Mucosa of rectum (tissue), 2 donors: ENCODE results near the gene CACNA1E.

Experiments
- H3K27ac ChIP-seq, 2 donors: one replicate each; pipeline ENCODE4 v1.7.0; 2013; ENCODE audit warnings: inconsistent platforms in 2 of 2, low read depth in 2 of 2, low read length in 2 of 2
- H3K27me3 ChIP-seq, 2 donors: one replicate each; pipeline ENCODE4 v1.7.0; 2013; ENCODE audit warnings: low read length in 2 of 2; ENCODE audit not compliant: control insufficient read depth in 2 of 2, insufficient read depth in 2 of 2
- H3K36me3 ChIP-seq, 2 donors: one replicate each; pipeline ENCODE4 v1.7.0; 2013; ENCODE audit warnings: low read length in 2 of 2; ENCODE audit not compliant: control insufficient read depth in 2 of 2, insufficient read depth in 2 of 2
- H3K4me1 ChIP-seq, 2 donors: one replicate each; pipeline ENCODE4 v1.7.0; 2013; ENCODE audit warnings: low read length in 2 of 2, mild to moderate bottlenecking in 1 of 2; ENCODE audit not compliant: control insufficient read depth in 2 of 2, insufficient read depth in 2 of 2
- H3K4me3 ChIP-seq, 2 donors: one replicate each; pipeline ENCODE4 v1.7.0; 2013; ENCODE audit warnings: low read length in 2 of 2
- H3K9ac ChIP-seq, 2 donors: one replicate each; pipeline ENCODE4 v1.7.0; 2013; ENCODE audit warnings: low read length in 2 of 2, low read depth in 1 of 2, mild to moderate bottlenecking in 1 of 2
- H3K9me3 ChIP-seq, 2 donors: one replicate each; pipeline ENCODE4 v1.7.0; 2013; ENCODE audit warnings: low read length in 2 of 2; ENCODE audit not compliant: control insufficient read depth in 2 of 2
- donor health status: healthy.
- donor health status: Normal muscosa, but diverticular disease.

CACNA1E gene

DNA sequence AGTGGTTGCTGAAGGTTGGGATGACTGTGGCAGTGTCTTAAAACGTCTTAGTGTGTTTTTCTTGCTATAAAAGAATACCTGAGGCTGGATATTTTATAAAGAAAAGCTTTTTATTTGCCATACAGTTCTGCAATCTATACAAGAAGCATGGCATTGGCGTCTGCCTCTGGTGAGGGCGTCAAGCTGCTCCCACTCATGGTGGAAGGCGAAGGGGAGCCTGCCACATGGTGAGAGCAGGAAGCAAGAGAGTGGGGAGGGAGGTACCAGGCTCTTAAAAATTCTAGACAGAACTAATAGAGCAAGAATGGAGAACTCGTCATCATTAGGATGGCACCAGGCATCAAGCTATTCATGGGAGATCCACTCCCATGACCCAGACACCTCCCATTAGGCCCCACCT is 140.5 kb downstream of the CACNA1E start:
- peaks cover 0 to 6% of the 10 kb centered on the region in 2 donors for H3K4me1 ChIP-seq
- H3K27ac ChIP-seq: no peak overlapping the region
- no peaks in the 10 kb centered on the region for H3K27me3 ChIP-seq
- no peaks in the 10 kb centered on the region for H3K36me3 ChIP-seq
- no peaks in the 10 kb centered on the region for H3K9me3 ChIP-seq
- no peak overlapping the region for H3K9ac ChIP-seq
- no peak overlapping the region for H3K4me3 ChIP-seq

DNA sequence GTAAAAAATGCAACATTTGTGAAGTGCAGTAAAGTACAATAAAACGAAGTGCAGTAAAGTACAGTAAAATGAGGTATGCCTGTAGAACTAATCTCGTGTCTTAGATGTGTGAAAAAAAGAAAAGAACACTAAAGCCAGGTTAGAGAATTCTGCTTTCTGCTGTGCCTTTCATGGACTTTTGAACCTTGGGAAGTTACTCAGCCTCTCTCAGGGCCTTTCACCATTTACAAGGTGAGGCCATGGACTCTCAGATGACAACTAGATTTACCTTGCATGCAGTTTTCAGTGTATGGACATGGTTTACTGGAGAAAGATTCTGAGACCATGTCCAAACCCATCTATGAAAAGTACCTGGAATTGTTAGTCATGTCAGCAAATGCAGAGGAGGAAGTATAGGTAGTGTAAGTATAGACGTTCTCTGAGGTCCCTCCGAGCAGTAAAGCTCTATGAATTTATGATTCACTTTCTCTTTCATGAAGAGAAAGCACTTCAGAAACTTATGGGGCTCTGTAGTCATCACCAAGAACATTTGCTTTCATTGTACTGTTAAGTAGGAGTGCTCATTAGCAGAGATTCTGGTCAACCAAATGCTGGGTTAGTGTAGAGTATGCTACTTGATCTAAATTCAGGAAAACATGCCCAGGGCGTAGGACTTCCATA is 143.1 kb downstream of the CACNA1E start:
- Histone ChIP-seq H3K9me3 (no peaks in the 10 kb centered on the region), H3K4me3 (peak overlapping the region in 1 of 2 donors; percentile 10), H3K27ac (peak overlapping the region in 1 of 2 donors; percentile 39), H3K27me3 (no peaks in the 10 kb centered on the region), H3K36me3 (no peaks in the 10 kb centered on the region), H3K9ac (no peak overlapping the region), H3K4me1 (peaks cover 0 to 7% of the 10 kb centered on the region in 2 donors)

DNA sequence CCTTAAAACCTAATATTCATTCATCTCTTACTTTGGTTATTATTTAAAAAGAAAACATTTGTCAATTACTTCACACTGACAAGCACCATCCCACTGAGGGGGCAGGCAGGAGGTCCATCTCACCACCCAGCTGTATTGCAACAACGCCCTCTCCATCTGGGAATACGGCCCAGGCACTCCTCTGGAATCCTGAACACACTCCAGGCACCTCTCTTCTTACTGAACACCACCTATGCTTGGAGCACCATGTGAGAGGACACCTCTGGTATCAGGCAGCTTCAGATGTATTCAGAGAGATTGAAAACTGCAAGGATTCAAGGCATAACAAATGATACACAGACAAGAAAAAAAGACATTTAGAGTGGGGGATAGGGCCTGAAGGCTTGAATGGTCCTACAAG is 147.1 kb downstream of the CACNA1E start:
- H3K36me3 ChIP-seq: no peaks in the 10 kb centered on the region
- no peak overlapping the region for H3K27ac ChIP-seq
- H3K4me3 ChIP-seq: no peak overlapping the region
- peaks cover 5 to 12% of the 10 kb centered on the region in 2 donors for H3K4me1 ChIP-seq
- H3K27me3 ChIP-seq: no peaks in the 10 kb centered on the region
- no peak overlapping the region for H3K9ac ChIP-seq
- H3K9me3 ChIP-seq: no peaks in the 10 kb centered on the region

DNA sequence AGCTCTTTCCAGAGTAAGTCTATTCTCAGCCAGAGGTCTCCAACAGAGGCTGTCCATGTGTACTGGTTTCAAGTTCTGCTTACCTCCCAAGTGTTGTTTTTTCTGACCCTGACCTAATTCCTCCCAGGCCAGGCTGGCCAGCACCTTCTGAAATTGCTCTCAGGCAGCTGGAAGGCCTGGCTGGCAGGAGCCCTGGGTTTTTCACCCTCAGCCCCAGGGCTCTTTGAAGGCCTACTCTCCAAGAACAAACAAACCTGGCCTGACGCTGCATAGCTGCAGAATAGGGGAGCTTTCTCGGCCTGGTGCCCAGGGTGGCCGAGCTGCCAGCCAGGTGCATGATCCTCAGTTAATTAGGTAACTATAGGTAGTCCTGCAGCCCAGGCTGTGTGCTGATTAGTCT is 147.5 kb downstream of the CACNA1E start:
- Histone ChIP-seq H3K36me3 (no peaks in the 10 kb centered on the region), H3K27ac (no peak overlapping the region), H3K9ac (no peak overlapping the region), H3K4me1 (peaks cover 5 to 12% of the 10 kb centered on the region in 2 donors), H3K9me3 (no peaks in the 10 kb centered on the region), H3K4me3 (no peak overlapping the region), H3K27me3 (no peaks in the 10 kb centered on the region)

DNA sequence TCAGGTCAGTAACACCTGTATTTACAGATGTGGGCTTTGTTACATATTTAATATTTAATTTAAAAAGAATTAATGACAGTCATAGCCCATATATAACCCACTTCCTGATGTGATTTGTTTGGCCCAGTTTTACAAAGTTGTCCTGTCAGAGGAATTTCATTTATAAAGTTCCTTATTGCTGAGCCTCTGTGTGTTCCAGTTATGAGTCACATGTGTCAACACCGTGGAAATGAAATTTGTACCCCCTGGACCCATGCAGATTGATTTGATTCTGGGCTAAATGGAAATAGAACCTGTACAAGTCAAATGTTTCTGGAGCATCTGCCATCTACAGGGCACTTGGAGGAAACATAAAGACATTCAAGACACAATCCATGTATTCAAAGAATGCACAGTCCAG is 149.2 kb downstream of the CACNA1E start:
- no peak overlapping the region for H3K9ac ChIP-seq
- H3K36me3 ChIP-seq: no peaks in the 10 kb centered on the region
- peaks cover 5 to 6% of the 10 kb centered on the region in 2 donors for H3K4me1 ChIP-seq
- H3K4me3 ChIP-seq: no peak overlapping the region
- no peaks in the 10 kb centered on the region for H3K9me3 ChIP-seq
- peaks cover 0 to 2% of the 10 kb centered on the region in 2 donors for H3K27me3 ChIP-seq
- H3K27ac ChIP-seq: peak overlapping the region; percentile 21 to 46

DNA sequence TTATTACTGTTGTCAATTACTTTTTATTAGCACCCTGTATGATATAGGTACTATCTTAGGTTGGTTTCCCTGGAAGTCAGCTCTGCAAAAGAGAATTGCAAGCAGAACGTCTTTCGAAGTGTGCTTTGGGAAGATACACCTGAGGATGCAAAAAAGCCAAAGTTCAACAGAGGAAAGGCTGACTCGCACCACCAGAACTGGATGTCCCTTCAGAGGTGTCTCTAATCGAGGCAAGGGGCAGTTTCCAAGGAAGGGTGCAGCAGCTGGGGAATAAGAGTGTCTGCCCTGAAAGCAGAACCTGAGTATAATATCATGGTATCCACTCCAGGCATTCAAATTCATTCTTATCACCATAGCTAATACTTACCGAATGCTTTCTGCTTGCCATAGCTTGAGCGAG is 149.6 kb downstream of the CACNA1E start:
- Histone ChIP-seq H3K9ac (no peak overlapping the region), H3K36me3 (no peaks in the 10 kb centered on the region), H3K27ac (peak overlapping the region in 1 of 2 donors; percentile 2), H3K9me3 (no peaks in the 10 kb centered on the region), H3K4me1 (peaks cover 5 to 6% of the 10 kb centered on the region in 2 donors), H3K4me3 (no peak overlapping the region), H3K27me3 (peaks cover 0 to 2% of the 10 kb centered on the region in 2 donors)

DNA sequence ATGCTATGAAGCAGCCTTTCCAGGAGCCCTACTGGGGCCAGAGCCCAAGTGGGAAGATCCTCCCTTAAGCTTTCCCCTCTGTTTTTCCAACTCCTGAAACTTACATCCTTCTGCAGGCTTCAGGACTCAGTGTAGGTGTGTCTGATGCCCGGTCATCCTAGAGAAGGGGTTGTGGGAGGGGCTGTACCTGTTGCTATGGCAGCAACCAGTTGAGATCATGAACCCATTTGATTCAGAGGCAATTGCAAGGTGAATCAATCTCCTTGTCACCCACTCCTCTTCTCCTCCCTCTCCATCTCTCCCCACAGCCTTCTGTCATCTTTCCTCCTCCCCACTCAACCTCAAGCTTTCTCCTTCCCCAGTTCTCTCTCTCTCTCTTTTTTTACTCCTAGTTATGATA is 151.8 kb downstream of the CACNA1E start:
- no peak overlapping the region for H3K9ac ChIP-seq
- no peak overlapping the region for H3K4me3 ChIP-seq
- peaks cover 0 to 2% of the 10 kb centered on the region in 2 donors for H3K27me3 ChIP-seq
- H3K27ac ChIP-seq: no peak overlapping the region
- no peaks in the 10 kb centered on the region for H3K36me3 ChIP-seq
- H3K9me3 ChIP-seq: no peaks in the 10 kb centered on the region
- peaks cover 5 to 6% of the 10 kb centered on the region in 2 donors for H3K4me1 ChIP-seq

DNA sequence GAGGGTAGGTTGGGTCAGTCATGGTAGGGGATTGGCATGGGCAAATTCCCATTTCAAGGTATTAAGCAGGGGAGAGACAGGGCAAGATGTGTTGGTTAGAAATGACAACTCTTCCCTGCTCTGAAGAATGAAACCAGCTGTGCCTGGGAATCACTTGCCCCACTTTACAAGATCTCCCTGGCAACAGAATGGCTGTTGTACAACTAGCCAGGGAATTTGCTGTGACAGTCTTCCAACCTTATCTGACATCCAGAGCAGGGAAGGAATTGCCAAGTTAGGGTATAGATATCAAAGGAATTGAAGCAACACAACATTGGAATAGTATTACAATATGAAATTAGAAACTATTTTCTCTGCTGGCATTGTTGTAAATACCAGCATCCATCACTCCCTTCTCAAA is 154.7 kb downstream of the CACNA1E start:
- Histone ChIP-seq H3K36me3 (no peaks in the 10 kb centered on the region), H3K4me3 (no peak overlapping the region), H3K27ac (no peak overlapping the region), H3K9ac (no peak overlapping the region), H3K27me3 (peaks cover 0 to 2% of the 10 kb centered on the region in 2 donors), H3K9me3 (no peaks in the 10 kb centered on the region), H3K4me1 (no peaks in the 10 kb centered on the region)

DNA sequence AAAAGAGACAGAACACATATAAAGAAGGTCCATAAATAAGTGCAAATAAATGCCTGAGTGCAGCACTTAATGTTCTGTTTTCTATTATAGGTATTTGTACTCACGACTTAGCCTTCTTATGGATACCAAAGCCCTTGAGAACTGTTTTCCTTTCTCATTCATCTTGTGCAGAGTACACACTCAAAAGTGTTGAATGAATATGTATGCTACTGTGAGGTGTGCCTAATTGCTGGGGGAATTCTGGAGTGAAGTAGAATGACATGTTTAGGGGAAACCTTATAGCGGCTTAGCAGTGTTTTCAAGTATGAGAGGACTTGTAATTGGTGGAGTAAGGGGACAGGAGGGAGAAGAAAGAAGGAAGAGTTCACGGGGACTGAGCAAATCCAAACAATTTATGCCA is 157.6 kb downstream of the CACNA1E start:
- H3K4me3 ChIP-seq: no peak overlapping the region
- no peak overlapping the region for H3K9ac ChIP-seq
- no peaks in the 10 kb centered on the region for H3K9me3 ChIP-seq
- H3K27ac ChIP-seq: no peak overlapping the region
- no peaks in the 10 kb centered on the region for H3K4me1 ChIP-seq
- peaks cover 0 to 2% of the 10 kb centered on the region in 2 donors for H3K27me3 ChIP-seq
- no peaks in the 10 kb centered on the region for H3K36me3 ChIP-seq

DNA sequence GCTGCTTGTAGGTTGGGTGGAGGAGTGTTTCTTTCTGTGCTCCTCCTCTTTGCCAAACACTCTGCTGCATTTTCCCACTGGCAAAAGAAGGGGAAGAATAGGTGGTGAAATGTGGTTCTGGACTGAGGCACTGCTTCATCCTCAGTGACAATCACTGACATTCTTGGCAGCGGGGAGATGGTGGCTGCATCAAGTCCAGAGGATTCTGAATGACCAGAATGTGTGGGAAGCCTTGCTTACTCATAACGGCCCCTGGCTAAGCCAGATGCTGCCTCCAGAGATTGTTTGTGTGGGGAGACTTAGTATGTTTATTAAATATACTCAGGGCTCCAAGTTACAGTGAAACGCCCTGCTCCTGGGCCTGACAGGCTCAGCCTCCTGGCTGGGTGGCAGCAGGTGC is 160.3 kb downstream of the CACNA1E start:
- Histone ChIP-seq H3K27ac (no peak overlapping the region), H3K4me1 (peaks cover 8 to 17% of the 10 kb centered on the region in 2 donors), H3K27me3 (no peaks in the 10 kb centered on the region), H3K9me3 (no peaks in the 10 kb centered on the region), H3K36me3 (no peaks in the 10 kb centered on the region), H3K9ac (no peak overlapping the region), H3K4me3 (no peak overlapping the region)
